ENCODE results near the gene RHBDD2.

The RHBDD2 gene

DNA sequence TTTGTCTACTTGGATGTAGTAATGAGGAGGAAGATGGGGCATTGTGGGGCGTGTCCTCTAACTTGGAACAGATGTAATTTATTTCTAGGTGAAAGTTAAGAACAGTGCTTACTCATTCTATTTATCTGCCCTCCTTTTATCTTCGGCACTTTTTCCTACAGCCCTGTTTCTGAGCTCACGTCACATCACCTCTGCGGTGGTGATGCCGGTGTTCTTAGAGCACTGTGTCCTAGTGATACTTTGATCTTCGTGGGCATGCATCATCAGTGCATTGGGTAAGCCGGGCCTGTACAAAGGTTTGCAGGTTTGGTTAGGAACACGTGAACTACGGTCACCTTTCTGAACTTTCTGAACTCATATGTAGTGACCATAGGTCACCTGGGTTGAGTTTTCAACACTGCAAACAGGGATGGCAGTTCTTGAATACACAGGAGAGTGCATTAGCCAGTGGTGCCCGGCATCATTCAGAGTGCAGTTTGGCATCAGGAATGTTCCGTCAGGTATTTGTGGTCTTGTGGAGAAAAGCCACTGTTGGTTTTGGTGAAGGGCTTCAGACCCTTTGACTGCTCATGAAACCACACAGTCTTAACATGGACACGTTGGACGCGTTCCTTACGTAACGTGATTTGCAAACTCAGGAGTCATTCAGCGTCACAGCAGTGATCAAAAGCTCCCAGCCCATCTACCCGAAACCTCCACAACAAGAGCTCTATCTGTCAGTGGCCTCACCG is 41.8 kb downstream of the RHBDD2 start:
- no peaks in the 10 kb centered on the region for H3K27me3 ChIP-seq (ENCODE audit: control insufficient read depth, insufficient read depth, low read length)
- H3K4me1 ChIP-seq (ENCODE audit: control insufficient read depth, insufficient read depth, low read length): peaks cover 6% of the 10 kb centered on the region
- H3K27ac ChIP-seq (ENCODE audit: low read depth, low read length): no peak overlapping the region
- H3K4me3 ChIP-seq (ENCODE audit: low read length): no peak overlapping the region
- no peak overlapping the region for H3K9ac ChIP-seq (ENCODE audit: low read length)
- H3K36me3 ChIP-seq (ENCODE audit: control insufficient read depth, insufficient read depth, low read length): no peaks in the 10 kb centered on the region

DNA sequence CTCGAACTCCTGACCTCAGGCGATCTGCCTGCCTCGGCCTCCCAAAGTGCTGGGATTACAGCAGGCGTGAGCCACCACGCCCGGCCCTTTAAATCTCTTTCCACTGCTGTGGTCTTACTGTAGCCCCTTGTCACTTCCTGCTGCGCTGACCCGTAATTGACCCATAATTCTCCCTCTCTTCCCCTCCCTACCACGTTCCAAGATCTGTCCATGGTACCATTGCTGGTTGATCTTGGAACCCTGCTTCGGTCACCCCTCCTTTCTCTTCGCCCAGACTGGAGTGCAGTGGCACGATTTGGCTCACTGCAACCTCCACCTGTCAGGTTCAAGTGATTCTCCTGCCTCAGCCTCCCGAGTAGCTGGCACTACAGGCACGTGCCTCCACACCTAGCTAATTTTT is 42.6 kb downstream of the RHBDD2 start:
- Histone ChIP-seq H3K27me3 (ENCODE audit: control insufficient read depth, insufficient read depth, low read length) (no peaks in the 10 kb centered on the region), H3K27ac (ENCODE audit: low read depth, low read length) (no peak overlapping the region), H3K9ac (ENCODE audit: low read length) (no peak overlapping the region), H3K4me3 (ENCODE audit: low read length) (no peak overlapping the region), H3K4me1 (ENCODE audit: control insufficient read depth, insufficient read depth, low read length) (no peaks in the 10 kb centered on the region), H3K36me3 (ENCODE audit: control insufficient read depth, insufficient read depth, low read length) (no peaks in the 10 kb centered on the region)

DNA sequence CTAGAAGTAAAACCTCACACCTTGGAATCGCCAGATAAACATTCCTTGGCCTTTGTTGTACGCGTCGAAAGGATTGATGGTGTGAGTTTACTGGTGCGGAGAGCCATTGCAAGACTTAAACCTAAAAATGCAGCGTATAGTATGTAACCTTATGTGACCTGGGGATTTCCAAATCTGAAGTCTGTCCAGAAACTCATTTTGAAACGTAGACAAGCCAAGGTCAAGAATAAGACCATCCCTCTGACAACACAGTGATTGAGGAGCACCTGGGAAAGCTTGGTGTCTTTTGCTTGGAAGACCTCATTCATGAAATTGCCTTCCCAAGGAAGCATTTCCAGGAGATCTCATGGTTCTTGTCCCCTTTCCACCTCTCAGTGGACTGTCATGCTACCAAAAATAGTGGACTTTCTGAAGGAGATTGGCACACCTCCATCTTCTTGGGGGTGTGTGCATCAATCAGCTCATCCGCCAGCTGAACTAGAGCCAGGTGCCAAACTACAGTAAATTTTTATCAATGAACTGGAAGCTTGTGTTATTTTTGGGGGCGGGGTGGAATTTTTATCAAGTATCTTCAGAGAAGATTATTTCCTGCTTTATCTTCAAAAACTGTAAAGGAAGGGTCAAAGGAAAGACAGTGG is 44.3 kb downstream of the RHBDD2 start:
- H3K4me1 ChIP-seq (ENCODE audit: control insufficient read depth, insufficient read depth, low read length): no peaks in the 10 kb centered on the region
- H3K9ac ChIP-seq (ENCODE audit: low read length): no peak overlapping the region
- no peak overlapping the region for H3K27ac ChIP-seq (ENCODE audit: low read depth, low read length)
- no peaks in the 10 kb centered on the region for H3K27me3 ChIP-seq (ENCODE audit: control insufficient read depth, insufficient read depth, low read length)
- no peak overlapping the region for H3K4me3 ChIP-seq (ENCODE audit: low read length)
- no peaks in the 10 kb centered on the region for H3K36me3 ChIP-seq (ENCODE audit: control insufficient read depth, insufficient read depth, low read length)

DNA sequence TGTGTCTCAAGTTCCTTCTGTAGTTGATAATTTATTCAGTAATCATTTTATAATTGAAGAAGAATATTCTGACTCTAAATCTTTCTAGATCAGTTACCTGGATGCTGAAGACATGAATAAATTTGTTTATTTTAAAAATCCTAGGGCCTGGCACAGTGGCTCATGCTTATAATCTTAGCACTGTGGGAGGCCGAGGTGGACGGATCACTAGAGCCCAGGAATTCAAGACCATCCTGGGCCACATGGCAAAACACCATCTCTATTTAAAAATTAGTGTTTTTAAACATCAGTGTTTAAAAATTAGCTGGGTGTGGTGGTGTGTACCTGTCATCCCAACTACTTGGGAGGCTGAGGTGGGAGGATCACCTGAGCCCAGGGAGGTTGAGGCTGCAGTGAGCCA is 45.4 kb downstream of the RHBDD2 start:
- Histone ChIP-seq H3K36me3 (ENCODE audit: control insufficient read depth, insufficient read depth, low read length) (no peaks in the 10 kb centered on the region), H3K27ac (ENCODE audit: low read depth, low read length) (no peak overlapping the region), H3K9ac (ENCODE audit: low read length) (no peak overlapping the region), H3K4me3 (ENCODE audit: low read length) (no peak overlapping the region), H3K27me3 (ENCODE audit: control insufficient read depth, insufficient read depth, low read length) (no peaks in the 10 kb centered on the region), H3K4me1 (ENCODE audit: control insufficient read depth, insufficient read depth, low read length) (no peaks in the 10 kb centered on the region)

DNA sequence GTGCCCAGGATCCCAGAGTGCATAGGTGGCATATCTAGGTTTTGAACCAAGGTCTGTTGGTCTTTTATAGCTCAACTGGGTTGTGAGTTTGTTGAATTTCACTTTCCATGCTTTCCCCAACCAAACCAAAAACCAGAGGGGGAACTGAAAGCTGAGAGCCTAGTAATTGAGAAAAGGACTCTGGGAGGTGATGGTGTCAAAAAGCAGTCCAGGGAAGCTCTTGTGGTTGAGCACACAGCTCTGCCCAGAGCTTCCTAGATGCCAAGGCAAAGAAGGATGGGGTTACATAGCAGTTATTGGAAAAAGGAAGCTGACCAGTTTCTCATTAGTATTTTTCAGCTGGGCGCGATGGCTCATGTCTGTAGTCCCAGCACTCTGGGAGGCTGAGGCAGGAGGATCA is 46.1 kb downstream of the RHBDD2 start:
- H3K27ac ChIP-seq (ENCODE audit: low read depth, low read length): no peak overlapping the region
- H3K36me3 ChIP-seq (ENCODE audit: control insufficient read depth, insufficient read depth, low read length): no peaks in the 10 kb centered on the region
- H3K27me3 ChIP-seq (ENCODE audit: control insufficient read depth, insufficient read depth, low read length): no peaks in the 10 kb centered on the region
- H3K9ac ChIP-seq (ENCODE audit: low read length): no peak overlapping the region
- no peaks in the 10 kb centered on the region for H3K4me1 ChIP-seq (ENCODE audit: control insufficient read depth, insufficient read depth, low read length)
- H3K4me3 ChIP-seq (ENCODE audit: low read length): no peak overlapping the region

DNA sequence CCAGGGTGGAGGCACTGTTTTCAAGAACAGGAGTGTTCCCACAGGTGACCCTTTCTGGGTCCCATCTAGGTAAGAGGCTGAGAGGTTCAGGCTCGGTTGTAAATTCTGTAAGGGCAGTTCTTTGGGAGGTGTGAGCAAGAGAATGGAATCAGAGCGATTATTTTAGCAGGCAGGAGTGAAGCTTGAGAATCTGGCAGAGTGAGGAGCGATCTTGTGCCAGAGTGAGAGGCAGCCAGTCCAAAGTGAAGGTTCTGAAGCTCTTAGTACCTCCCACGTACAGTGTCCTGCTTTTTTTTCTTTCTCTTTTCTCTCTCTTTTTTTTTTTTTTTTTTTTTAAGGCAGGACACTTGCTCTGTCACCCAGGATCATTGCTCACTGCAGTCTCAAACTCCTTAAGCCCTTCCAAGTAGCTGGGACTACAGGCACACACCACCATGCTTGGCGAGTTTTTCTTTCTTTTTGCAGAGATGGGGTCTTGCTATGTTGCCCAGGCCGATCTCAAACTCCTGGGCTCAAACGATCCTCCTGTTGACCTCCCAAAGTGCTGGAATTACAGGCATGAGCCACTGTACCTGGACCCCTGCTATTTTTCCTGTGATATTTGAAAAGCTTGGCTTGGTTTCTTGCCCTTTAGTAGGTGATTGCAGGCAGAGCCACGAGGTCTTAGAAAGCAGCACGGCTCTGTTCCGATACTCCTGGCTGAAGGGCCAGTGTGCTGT is 47.0 kb downstream of the RHBDD2 start:
- Histone ChIP-seq H3K27ac (ENCODE audit: low read depth, low read length) (no peak overlapping the region), H3K4me3 (ENCODE audit: low read length) (no peak overlapping the region), H3K9ac (ENCODE audit: low read length) (no peak overlapping the region), H3K4me1 (ENCODE audit: control insufficient read depth, insufficient read depth, low read length) (no peaks in the 10 kb centered on the region), H3K27me3 (ENCODE audit: control insufficient read depth, insufficient read depth, low read length) (no peaks in the 10 kb centered on the region), H3K36me3 (ENCODE audit: control insufficient read depth, insufficient read depth, low read length) (no peaks in the 10 kb centered on the region)

DNA sequence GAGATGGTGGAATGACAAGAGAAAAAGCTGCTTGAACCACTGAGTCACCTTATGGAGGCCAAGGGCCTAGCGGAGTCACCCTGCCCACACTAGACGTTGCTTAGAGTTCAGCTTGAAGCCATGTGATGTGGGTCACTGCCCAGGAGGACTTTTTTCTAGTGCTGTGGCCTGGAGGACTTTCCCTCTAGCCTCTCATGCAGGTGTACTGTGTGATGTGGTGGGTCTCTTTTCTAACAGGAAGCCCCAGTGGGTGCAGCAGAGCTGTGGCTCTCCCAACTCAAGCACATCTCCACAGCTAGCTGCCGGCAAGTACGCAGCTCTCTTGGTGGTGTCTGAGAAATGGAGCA is 49.7 kb downstream of the RHBDD2 start:
- no peaks in the 10 kb centered on the region for H3K27me3 ChIP-seq (ENCODE audit: control insufficient read depth, insufficient read depth, low read length)
- H3K4me1 ChIP-seq (ENCODE audit: control insufficient read depth, insufficient read depth, low read length): no peaks in the 10 kb centered on the region
- H3K4me3 ChIP-seq (ENCODE audit: low read length): no peak overlapping the region
- H3K36me3 ChIP-seq (ENCODE audit: control insufficient read depth, insufficient read depth, low read length): no peaks in the 10 kb centered on the region
- no peak overlapping the region for H3K9ac ChIP-seq (ENCODE audit: low read length)
- no peak overlapping the region for H3K27ac ChIP-seq (ENCODE audit: low read depth, low read length)

DNA sequence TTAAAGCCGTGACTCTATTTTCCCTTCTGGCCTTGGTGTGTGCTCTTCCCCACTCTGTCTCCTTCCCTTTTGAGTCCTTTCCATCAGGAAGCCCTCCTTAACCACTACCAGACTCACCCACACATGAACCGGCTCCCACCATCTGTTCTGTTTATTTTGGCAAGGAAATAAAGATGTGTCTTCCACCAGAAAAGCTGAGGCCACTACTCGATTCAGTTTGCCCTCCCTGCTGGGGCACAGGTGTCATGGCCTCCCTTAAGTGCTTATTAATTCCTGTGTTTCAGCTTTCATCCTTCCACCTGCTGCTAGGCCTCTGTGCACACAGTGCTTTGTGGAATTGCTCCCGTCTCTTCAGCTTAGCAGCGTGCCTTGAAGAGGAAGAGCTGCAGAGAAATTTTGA is 52.8 kb downstream of the RHBDD2 start:
- Histone ChIP-seq H3K27me3 (ENCODE audit: control insufficient read depth, insufficient read depth, low read length) (no peaks in the 10 kb centered on the region), H3K9ac (ENCODE audit: low read length) (no peak overlapping the region), H3K36me3 (ENCODE audit: control insufficient read depth, insufficient read depth, low read length) (no peaks in the 10 kb centered on the region), H3K4me1 (ENCODE audit: control insufficient read depth, insufficient read depth, low read length) (no peaks in the 10 kb centered on the region), H3K4me3 (ENCODE audit: low read length) (no peak overlapping the region), H3K27ac (ENCODE audit: low read depth, low read length) (no peak overlapping the region)

DNA sequence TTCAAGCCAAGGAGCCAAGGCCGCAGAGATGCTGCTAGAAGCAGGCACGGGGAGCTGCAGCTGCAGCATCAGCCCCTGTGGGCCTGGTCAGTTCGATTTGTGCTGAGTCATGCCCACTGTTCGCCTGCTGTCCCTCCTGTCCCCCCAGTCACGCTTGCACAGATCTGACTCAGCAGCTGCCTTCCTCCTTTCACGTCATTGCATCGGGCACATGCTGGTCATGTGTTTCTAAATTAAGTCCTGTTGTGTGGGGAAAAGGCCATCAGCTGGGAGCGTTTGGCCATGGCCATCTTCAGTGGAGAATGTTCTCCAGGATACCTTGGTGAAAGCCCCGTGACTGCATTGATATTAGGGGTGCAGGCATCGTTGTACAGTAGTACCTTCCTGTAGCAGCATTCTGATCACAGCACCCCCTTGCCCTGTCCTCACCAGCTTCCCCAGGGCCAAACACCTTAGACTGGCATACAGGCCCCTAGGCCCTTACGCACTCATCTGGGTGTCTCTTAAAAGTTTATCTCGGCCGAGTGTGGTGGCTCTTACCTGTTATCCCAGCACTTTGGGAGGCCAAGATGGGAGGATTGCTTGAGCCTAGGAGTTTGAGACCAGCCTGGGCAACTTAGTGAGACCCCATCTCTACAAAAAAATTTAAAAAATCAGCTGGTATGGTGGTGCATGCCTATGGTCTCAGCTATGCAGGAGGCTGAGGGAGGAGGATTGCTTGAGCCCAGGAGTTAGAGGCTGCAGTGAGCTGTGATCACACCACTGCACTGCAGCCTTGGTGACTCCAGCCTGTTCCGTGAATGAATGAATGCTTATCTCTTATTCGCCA is 59.3 kb downstream of the RHBDD2 start:
- Histone ChIP-seq H3K36me3 (ENCODE audit: control insufficient read depth, insufficient read depth, low read length) (no peaks in the 10 kb centered on the region), H3K4me1 (ENCODE audit: control insufficient read depth, insufficient read depth, low read length) (no peaks in the 10 kb centered on the region), H3K9ac (ENCODE audit: low read length) (no peak overlapping the region), H3K27ac (ENCODE audit: low read depth, low read length) (no peak overlapping the region), H3K4me3 (ENCODE audit: low read length) (no peak overlapping the region), H3K27me3 (ENCODE audit: control insufficient read depth, insufficient read depth, low read length) (no peaks in the 10 kb centered on the region)

Data from rectal smooth muscle tissue (tissue), 1 donor.